A375 (cell line): ENCODE measurements around the gene CABS1. TPM values are rescaled to one million over a fixed set of nuclear protein-coding genes. Genes with fewer than 3 reads are reported as not detected.

Experiments used
- total RNA-seq: library from RNA; depleted of rRNA; stranded (reverse); fragments of >200 nt; shearing (Covaris generic); gene quantifications from 2 replicates; pipeline ENCODE4 v1.2.3, GENCODE V29; 2014; rRNA removed

The CABS1 gene
- not detected in 2 replicates for total RNA-seq

GRCh38 chr4:70334681-70335080, at the start of gene CABS1:
Gene CABS1, plus strand, starts transcription at chr4:70334981. Its CDS starts 59 bp downstream, at chr4:70335040.

GRCh38 chr4:70360460-70360859, 25.7 kb downstream of the CABS1 start, which contains the start of gene SMR3A:
Gene SMR3A, plus strand, starts transcription at chr4:70360760. Its CDS starts 1,356 bp downstream, at chr4:70362116.

GRCh38 chr4:70382691-70383181, 48.0 kb downstream of the CABS1 start, which contains the start of gene SMR3B:
Gene SMR3B, plus strand, starts transcription at chr4:70383131. Its CDS starts 1,380 bp downstream, at chr4:70384511.

Other genes starting within 250 kb of the CABS1 start
- gene PRR27, start 180.7 kb upstream of the CABS1 start, total RNA-seq, result not detected in 2 replicates
- gene ODAM, start 139.3 kb upstream of the CABS1 start, total RNA-seq, result not detected in 2 replicates
- not detected in 2 replicates for gene FDCSP, start 108.9 kb upstream of the CABS1 start, total RNA-seq
- gene CSN3, start 92.4 kb upstream of the CABS1 start, total RNA-seq, result not detected in 2 replicates
- gene SMR3A, start 25.8 kb downstream of the CABS1 start, total RNA-seq, result not detected in 2 replicates
- not detected in 2 replicates for gene SMR3B, start 48.1 kb downstream of the CABS1 start, total RNA-seq
- not detected in 2 replicates for gene OPRPN, start 63.0 kb downstream of the CABS1 start, total RNA-seq
- not detected in 2 replicates for gene MUC7, start 137.2 kb downstream of the CABS1 start, total RNA-seq
- gene AMTN, start 183.6 kb downstream of the CABS1 start, total RNA-seq, result not detected in 2 replicates